Stimulated activated CD8-positive, alpha-beta memory T cell treated with anti-CD3 and anti-CD28 coated beads, Interleukin-12 subunit alpha, Interleukin-12 subunit beta, amount 100 ng/mL, for 24 hours (primary cell): ENCODE measurements around the gene DNM3.

Experiments used
- DNase-seq: peaks from one replicate; pipeline ENCODE4 v3.0.0-alpha.2; 2020; ENCODE audit errors: extremely low read depth

Gene DNM3

DNA sequence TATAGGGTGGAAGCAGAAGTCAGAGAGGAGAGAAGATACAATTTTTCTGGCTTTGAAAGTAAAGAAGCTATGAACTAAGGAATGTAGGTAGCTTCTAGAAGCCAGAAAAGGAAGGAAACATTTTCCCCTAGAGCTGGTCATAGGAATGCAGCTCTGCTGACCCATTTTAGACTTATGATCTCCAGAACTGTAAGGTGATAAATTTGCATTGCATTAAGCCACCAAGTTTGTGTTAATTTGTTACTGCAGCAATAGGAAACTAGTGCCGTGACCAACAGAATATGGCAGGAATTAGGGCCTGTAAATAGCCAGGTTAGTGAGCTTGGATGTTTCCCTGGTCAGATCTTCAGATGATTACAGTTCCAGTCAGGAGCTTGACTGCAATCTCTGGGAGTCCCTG lies 334.9 kb downstream of the DNM3 start:
- DNase-seq: no peak

DNA sequence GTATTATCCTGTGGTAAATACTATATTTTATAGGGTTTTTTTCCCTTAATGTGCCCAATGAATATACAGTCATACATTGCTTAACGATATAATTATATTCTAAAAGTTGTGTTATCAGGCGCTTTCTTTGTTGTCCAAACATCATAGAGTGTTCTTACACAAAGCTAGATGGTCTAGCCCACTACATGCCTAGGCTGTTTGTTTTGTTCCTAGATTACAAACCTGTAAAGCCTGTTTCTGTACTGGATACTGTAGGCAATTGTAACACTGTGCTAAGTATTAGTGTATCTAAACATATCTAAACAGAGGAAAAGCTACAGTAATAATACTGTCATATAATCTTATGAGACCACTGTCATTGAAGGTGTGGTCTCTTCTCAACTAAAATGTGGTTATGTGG lies 336.6 kb downstream of the DNM3 start:
- DNase-seq: no peak

DNA sequence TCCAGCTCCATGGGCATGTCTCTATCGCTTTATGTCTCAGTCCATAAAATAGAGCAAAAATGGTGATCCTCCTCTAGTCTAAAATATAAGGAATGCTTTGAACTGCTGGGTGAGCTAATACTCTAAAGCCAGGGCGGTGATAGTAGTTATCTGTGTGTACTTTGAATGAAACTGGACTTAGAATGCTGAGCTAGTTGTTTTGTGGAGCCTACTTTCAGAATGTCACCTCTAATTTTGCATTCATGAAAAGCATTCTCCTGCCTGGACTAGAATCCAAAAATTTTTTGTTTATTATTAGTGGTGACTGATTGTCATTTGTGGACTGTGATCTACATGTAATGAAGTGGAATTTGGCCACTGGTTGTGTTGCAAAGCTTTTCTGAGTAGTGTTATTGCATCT lies 337.6 kb downstream of the DNM3 start:
- DNase-seq: no peak

DNA sequence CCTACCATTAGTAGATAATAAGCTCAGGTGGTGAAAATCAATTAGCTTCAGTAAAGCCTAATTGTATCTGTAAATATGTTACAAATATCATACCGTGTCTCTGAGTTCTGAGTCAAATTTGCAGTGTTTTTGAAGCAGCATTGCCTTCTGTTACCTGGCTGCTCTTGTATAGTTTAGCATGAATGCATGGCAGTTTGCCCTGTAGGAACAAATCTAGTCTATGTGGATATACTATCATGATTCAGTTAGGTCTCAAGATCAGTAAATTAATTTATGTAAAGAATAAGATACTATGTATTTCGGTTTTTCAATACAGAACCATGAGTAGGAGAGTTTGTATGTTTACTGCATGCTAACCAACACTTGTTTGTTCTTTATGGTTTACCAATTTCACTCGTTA lies 338.6 kb downstream of the DNM3 start:
- no peak for DNase-seq

DNA sequence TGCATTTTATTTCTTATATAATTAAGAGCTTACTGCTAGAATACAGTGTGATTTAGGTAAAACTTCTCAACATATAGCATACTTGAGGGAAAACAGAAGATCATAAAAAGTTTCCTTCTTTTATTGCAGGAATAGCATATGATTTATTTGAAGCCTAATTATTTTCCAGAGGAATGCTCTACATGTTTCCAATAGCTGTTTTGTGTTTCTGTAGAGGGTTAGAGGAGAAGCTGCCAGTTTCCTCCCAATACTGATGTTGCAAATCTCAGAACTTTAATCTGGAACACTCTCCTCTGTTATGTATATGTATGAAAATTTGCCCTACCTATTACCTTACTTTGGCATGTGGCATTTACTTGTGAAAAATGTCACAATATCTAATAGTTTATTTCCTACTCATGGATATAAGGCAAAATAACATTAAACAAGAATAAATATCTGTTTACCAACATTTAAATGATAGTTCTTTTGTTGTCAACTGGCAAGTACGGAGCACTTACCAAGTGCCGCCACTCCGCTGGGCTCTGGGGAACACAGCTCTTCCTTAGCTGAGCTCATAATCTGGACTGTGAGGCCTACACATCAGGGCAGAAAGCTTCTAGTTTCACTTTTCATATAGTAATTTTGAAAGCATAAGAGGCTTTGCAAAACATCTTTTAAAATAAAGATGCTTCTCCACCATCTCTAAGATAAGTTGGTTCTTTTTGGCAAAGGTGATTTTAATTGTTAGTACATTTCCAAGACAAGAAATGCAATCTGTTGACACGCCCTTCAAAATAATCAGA lies 339.4 kb downstream of the DNM3 start:
- no peak for DNase-seq

DNA sequence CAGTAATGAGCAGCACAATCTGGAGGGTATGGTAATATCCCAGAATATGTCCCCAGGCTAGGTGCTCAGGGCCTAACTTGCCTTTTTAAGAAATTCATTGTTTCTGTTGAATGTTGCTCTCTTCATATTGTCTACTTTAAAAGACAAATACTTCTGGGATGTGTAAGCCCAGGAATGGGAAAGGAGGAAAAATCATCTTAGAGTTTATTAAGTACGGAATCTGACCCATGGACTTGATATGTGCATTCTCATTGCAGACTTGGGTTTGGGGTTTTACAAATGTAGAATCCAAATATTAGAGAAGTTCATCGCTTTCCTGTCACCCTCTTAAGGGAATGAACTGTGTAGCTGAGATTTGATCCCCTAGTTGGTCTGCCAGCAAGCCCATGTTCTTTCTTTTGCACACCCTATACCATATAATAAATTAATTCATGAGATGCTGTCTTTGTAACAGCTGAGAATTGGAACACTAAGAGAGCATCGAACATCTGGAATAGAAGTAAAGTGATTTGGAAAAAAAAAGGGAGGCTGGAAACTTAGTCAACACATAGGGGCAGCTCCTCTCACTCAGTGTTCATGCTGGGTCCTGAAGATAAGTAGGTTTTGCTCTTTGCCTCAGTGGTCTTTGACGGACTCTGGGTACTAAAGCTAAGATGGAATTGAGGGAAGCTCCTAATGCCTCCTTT lies 343.4 kb downstream of the DNM3 start:
- no peak for DNase-seq

DNA sequence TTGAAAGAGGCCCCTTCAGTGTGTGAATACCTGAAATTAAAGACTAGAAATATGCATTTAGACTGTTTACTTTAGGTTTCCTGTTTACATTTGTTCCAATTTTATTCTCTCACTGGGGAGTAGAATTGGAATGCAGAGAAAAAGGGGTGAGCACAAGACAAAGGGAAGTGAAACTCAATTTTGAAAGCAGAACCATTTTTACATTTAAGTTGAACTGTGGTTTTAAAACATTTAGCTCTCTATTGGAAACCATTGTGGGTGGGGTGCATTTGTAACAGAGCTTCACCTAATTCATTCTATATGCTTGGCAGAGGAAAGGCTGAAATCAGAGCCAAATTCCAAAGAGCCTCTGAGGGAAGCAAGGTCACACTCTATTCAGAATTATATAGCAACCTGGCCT lies 343.9 kb downstream of the DNM3 start:
- no peak for DNase-seq

DNA sequence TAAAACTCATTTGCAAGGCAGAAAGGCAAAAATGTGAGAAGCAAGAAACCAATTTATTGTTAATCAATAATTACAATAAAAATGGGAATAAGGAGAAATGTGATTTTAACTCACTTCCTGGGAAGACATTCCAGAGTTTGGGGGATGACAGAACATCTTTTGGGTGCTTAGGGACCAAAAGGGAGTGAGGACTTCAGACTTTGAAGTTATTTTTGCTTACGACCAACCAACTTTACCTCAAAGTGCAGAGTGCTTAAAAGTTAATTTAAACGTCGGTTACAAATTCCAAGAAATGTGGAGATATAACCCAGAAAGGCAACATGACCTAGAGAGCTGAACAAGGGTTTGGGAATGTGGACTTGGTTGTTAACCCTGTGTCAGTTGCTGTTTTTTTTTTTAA lies 344.7 kb downstream of the DNM3 start:
- DNase-seq: no peak

DNA sequence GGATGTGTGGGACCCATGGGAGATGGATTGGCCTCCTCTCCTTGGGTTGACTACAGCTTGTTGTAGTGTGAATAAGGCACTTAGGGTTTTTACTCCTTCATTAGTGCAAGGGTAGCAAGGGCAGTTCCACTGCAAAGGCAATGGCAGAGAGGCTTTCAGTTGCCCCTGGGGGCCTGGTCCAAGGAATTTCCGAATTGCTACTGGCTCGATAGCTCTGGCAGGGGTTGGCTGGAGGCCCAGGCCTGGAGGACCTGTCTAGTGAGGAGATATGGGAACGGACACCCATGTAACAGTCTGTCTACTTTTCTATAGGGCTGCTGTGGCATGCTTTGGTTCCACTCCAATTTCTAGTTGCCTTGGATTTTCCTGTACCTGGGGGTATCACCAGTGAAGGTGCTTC lies 360.3 kb downstream of the DNM3 start:
- no peak for DNase-seq

DNA sequence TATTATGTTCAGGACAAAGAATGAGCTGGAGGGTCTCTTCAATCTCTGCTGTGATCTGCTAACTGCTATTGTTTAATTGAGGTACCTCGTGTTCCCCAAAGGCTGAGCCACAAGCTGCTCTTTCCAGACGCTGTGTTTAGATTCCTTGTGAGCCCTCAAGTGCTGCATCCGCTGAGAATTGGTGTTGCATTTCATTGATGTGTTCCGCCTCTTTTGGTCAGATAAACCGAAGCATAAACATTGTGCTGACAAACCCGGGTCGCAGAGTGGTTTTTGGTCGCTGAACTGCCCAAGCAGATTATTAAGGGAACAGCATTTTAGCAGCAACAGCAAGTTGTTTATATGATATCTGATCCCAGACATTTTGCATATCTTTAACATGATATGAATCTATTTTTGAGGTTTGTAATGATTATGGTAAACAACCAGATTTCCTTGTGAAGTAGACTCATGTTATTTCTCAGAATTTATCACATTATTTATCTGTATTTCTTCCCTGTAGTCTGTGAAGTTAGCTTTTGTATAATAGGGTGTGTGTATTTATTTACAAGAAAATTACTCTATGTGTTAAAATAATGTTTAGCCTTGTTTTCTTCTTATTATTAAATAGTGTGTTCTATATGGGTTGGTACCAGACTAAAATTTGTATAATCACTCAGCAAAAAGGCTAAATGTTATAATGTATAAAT lies 362.0 kb downstream of the DNM3 start:
- DNase-seq: no peak

DNA sequence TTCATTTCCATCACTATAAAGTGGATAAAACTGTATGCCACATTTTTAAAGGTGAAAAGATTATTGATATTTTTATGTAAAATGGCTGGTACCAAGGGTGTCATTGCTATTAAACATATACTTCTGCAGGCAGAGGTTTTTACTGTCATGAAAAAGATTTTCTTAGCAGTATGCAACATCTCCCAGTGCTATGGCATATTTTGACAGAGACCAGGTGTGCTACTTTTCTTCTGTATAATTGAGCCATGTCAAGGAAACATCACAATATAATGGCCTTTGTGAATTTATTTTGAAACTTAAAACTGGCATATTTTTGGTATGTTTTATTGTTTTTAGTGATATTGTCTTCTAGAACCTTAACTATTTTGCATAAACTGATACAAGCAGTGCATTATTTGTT lies 362.6 kb downstream of the DNM3 start:
- no peak for DNase-seq

DNA sequence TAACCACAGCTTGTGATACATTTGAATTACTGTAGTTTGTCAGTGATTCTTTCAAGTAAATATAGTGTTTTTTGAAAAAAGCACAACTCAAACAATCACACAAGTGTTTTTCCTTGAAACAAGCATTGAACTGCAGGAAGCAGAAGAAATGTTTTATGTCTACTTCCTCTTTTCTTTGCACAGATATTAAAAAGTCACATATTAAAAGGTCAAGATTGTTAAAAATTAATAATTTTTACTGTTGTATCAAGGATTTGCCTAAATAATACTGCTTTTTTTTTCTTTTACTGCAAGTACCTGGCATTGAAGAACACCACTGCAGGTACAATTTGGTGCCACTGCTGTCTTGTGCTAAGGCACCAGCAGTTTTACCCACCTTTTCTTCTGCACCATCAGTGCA lies 365.0 kb downstream of the DNM3 start:
- DNase-seq: no peak

DNA sequence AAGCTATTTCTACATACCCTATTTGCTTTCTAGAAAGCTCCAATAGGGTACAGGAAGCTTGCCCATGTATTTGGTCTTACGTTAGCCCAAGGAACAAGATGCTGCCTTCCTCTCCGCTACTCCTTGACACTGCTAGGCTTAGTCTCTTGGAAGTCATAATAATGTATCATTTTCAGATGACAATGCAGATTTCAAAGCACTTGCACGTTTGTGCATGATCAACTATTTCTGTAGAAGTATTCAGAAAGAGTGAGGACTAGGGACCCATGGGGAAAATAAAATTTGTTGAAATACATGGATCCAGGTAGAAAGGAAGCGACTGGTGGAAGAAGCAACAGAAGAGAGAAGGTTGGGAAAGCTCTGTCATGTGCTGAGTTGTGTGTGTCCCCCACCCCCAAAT lies 367.3 kb downstream of the DNM3 start:
- DNase-seq: no peak

DNA sequence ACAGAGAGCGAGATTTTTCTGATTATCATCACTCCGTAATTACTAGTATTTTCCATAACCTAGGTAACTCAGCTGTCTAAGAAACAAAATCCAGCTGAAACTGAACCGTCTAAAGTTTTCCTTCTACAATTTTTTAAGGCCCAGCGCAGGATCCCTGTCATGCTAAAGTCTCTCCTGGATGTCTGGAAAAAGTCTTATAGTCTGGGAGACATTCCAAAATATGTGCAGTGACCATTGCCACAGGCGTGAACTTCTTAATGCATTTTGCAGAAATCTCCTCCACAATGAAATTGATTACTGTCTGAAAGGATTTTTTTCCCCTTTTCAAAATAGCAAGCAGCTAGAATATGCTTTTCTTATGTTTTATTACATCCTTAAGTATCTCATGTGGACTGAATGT lies 369.9 kb downstream of the DNM3 start:
- DNase-seq: no peak

DNA sequence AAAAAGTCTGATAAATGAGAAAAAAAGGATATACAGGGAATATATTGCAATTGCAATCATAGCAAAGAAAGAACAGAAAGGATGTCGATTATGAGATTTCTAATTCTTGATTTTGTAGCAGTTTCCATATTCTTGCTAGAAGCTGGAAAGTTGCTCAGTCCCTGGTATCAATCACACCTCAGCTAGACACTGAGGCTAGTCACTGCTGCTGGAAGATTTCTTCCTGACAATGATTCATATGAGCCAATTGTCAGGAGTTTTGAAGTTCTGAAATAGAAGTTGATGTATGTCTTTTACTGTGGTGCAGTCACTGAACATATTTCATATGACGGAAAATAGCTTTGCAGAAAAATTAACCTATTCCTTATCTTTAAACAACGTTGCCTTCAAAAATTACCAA lies 370.8 kb downstream of the DNM3 start:
- DNase-seq: no peak

DNA sequence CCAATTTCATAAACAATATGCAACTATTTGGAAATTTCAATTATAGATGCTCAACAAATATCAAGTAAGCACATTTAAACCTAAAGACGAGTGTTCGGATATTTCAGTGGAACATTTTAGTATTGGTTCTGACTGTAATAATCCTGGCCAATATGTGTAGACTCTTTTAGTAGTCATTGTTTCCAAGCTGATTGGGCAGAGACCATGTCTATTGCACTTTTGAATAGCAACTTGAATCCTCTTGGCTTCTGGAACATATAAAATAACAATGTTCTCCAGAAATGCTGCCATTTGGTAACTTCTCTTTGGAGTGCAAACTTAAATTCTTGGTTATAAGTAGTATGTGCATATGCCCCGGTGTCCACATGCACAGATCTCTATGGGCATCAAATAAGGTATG lies 373.7 kb downstream of the DNM3 start:
- no peak for DNase-seq

DNA sequence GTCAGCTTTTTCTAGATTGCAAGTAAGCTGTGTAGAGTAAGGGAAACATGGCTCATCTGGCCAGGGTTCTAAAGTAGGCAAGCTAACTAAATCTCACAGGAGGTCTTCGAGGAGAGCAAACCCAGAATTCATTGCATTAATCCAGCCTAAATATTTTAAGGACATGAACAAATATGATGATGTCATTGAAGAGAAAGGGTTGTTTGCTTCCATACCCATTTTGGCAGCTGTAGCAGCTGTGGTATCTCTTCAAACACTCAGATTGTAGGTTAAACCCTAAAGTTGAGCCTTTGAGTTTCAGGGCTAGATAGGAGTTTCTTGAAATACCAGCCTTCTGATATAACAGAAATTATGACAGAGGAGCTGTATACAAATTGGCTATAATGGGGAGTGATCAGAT lies 378.7 kb downstream of the DNM3 start:
- DNase-seq: no peak

DNA sequence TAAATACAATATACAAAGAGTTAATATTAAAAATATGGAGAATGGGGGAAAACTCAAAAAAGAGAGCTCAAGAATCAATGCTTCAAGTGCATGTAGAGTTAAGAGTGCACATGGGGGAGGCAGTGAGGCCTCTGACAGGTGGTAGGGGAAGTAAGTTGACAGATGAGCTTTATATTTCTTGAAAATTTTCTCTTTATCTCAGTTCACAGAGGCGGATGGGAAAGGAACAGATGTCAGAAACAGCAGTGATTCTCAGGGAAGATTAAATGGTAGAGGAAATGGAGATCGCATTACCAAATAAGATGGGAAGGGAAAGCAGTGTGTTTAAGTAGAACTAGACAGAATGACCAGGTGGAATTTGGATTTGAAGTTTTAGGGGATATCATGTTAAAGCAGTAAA lies 379.1 kb downstream of the DNM3 start:
- DNase-seq: no peak

DNA sequence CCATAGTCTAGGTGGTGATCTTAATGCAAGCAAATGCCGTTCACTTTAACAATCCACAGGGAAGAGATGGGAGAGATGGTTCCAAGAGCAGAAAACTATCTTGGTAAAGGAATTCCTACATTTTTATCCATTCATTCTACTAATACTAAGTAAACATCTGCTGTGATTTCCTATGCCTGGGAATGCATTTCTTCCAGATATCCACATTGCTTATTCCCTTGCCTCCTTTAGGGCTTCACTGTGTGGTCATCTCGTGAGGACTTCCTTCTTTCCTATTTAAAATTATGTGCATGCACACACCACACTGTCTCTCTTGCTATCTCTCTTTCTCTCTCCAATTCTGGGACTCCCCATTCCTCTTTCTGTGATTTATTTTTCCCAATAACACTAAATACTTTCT lies 380.1 kb downstream of the DNM3 start:
- DNase-seq: no peak

DNA sequence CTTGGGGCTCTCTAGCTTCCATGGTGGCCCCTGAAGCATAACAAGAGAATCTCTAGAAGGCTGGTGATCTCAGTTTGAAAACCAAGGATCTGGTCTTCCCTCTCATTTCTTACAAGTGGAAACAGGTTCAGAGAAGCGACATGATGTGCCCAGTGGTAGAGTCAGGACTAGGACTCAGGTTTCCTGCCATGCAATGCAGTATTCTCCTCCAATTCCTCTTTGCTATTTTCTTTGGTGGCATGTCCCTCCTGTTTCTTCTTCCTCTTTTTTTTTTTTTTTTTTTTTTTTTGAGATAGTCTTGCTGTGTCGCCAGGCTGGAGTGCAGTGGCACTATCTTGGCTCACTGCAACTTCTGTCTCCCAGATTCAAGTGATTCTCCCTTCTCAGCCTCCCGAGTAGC lies 383.6 kb downstream of the DNM3 start:
- DNase-seq: no peak

DNA sequence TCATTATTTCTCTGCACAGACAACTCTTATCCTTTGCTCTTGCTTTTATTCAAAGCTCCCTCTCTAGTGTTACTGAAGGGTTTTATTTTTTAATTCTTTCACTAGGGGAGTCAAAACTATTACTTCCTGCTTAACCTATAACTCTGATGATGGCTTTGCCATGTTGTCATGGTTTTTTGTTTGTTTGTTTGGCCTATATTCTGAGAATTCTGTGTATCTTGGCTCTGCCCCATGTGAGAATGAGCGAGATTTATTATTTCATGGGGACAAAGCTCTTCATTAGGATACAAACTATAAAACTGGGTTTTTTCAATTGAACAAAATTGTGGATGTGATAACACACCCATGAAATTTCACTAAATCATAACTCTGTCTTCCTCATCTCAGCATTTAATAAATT lies 388.6 kb downstream of the DNM3 start:
- DNase-seq: no peak

DNA sequence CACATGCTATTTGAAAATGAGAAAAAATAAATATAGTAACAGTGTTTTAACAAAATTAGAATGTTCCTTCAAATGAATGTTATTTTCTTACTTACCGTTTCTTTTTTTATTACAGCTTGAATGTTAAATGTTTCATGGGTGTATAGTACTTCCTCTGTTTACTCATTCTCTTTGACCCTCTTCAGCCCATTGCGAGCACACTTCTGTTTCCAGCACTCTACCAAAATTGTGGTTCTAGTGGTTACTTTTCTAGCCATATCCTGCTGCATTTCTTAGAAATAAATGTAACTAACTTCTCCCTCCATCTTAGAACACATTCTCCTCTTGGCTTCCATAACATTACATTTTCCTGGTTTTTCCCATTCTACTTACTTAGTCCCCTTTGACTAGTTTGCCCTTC lies 389.2 kb downstream of the DNM3 start:
- DNase-seq: no peak

DNA sequence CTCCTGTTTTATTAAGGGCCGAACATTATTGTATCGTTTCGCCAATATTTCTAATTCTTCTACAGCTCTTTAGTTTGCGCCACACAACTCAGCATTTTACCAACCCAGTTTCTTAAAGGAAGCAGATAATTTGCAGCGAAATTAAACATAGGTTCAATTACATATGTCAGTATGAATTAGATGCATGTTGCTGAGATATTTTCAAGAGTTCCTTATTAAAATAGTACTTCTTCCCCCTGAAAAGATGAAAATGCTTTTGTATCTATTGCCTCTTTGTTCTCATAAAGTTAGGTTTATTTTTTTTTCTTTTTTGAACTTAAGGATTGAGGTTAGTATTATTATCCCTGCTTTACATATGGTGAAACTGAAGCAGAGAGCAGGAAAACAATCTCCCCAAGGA lies 395.7 kb downstream of the DNM3 start:
- no peak for DNase-seq
